ENCODE measurements around the gene PHYHD1. TPM values are rescaled to one million over a fixed set of nuclear protein-coding genes. Genes with fewer than 3 reads are reported as not detected.

The PHYHD1 gene
- total RNA-seq, result 20.3 TPM
- long read RNA-seq, partial matches to known transcripts, result 5 of 10 reads
- long read RNA-seq, other reads (novel, unspliced or antisense), result 3 of 10 reads

GRCh38 chr9:128920381-128921058, at the start of gene PHYHD1:
Gene PHYHD1, plus strand, starts transcription at chr9:128920982. Its CDS starts 1,342 bp downstream, at chr9:128922324.
- peak within 1 kb of the TSS; percentile 90 for H3K27ac ChIP-seq (replicated peaks)
- H3K4me3 ChIP-seq, result peak within 1 kb of the TSS; percentile 74
- H3K9me3 ChIP-seq (replicated peaks), result no peaks in the 10 kb centered on the region
- no peak for TF ChIP-seq CTCF (IDR thresholded peaks at IDR 0.05; ENCODE audit: borderline replicate concordance)
- peak; percentile 81 for DNase-seq
- H3K36me3 ChIP-seq, result peaks cover 24% of the 10 kb centered on the region
- intact Hi-C loops (cut with micrococcal nuclease), result no loop called here
- peaks cover 79% of the 10 kb centered on the region for H3K4me1 ChIP-seq
- H3K27me3 ChIP-seq (ENCODE audit: low read depth), result no peaks in the 10 kb centered on the region

- Histone ChIP-seq H3K36me3 (no peaks in the 10 kb centered on the region), H3K27ac (replicated peaks) (peak overlapping the region; percentile 98), H3K9me3 (replicated peaks) (no peaks in the 10 kb centered on the region), H3K4me3 (no peak overlapping the region), H3K4me1 (peaks cover 70% of the 10 kb centered on the region), H3K27me3 (ENCODE audit: low read depth) (no peaks in the 10 kb centered on the region)
- TF ChIP-seq CTCF (IDR thresholded peaks at IDR 0.05; ENCODE audit: borderline replicate concordance), result no peak
- no peak for DNase-seq
- intact Hi-C loops (cut with micrococcal nuclease), result no loop called here
These were observed 42.9 kb upstream of the PHYHD1 start for GRCh38 chr9:128877852-128878251.

GRCh38 chr9:128881884-128882676, 38.7 kb upstream of the PHYHD1 start, which contains the start of the genes KYAT1 and LRRC8A:
Gene KYAT1, minus strand, starts transcription at chr9:128881950. Its CDS starts 36,545 bp downstream, at chr9:128845405.
Gene LRRC8A, plus strand, starts transcription at chr9:128882133. Its CDS starts 25,032 bp downstream, at chr9:128907165.
- Histone ChIP-seq H3K36me3 (peaks cover 15% of the 10 kb centered on the region), H3K9me3 (replicated peaks) (no peaks in the 10 kb centered on the region), H3K4me3 (peak within 1 kb of the TSS; percentile 94), H3K4me1 (peaks cover 94% of the 10 kb centered on the region), H3K27me3 (ENCODE audit: low read depth) (no peaks in the 10 kb centered on the region), H3K27ac (replicated peaks) (peak within 1 kb of the TSS; percentile 98)
- peak; percentile 98 for DNase-seq
- TF ChIP-seq CTCF (IDR thresholded peaks at IDR 0.05; ENCODE audit: borderline replicate concordance), result peak; percentile 27
- intact Hi-C loops (cut with micrococcal nuclease), result no loop called here

- peaks cover 96% of the 10 kb centered on the region for H3K4me1 ChIP-seq
- no peaks in the 10 kb centered on the region for H3K27me3 ChIP-seq (ENCODE audit: low read depth)
- TF ChIP-seq CTCF (IDR thresholded peaks at IDR 0.05; ENCODE audit: borderline replicate concordance), result no peak
- H3K9me3 ChIP-seq (replicated peaks), result no peaks in the 10 kb centered on the region
- H3K27ac ChIP-seq (replicated peaks), result peak overlapping the region; percentile 98
- H3K4me3 ChIP-seq, result peak overlapping the region; percentile 94
- H3K36me3 ChIP-seq, result peaks cover 20% of the 10 kb centered on the region
- intact Hi-C loops (cut with micrococcal nuclease), result no loop called here
- no peak for DNase-seq
These were observed 37.8 kb upstream of the PHYHD1 start for GRCh38 chr9:128882677-128883603.

- intact Hi-C loops (cut with micrococcal nuclease), result no loop called here
- TF ChIP-seq CTCF (IDR thresholded peaks at IDR 0.05; ENCODE audit: borderline replicate concordance), result no peak
- Histone ChIP-seq H3K27me3 (ENCODE audit: low read depth) (no peaks in the 10 kb centered on the region), H3K4me3 (peak overlapping the region; percentile 94), H3K9me3 (replicated peaks) (no peaks in the 10 kb centered on the region), H3K27ac (replicated peaks) (peak overlapping the region; percentile 98), H3K4me1 (peaks cover 97% of the 10 kb centered on the region), H3K36me3 (peaks cover 32% of the 10 kb centered on the region)
- no peak for DNase-seq
These were observed 36.6 kb upstream of the PHYHD1 start for GRCh38 chr9:128884164-128884563.

Measured in left ventricle myocardium inferior (tissue), 1 donor.